DMS 273 treated with DMSO at 0.1 percent for 48 hours (cell line): ENCODE data around the gene PDGFRB.

Source experiments
- DNase-seq: peaks from one replicate; lab custom pipeline; 2025; lab: John Stamatoyannopoulos, UW

Gene PDGFRB

GRCh38 chr5:150163035-150163434 is 7.4 kb upstream of the PDGFRB start:
- DNase-seq: no peak

- DNase-seq: no peak
Observed at GRCh38 chr5:150162142-150162513, 6.5 kb upstream of the PDGFRB start.

- no peak for DNase-seq
Observed at GRCh38 chr5:150161242-150162141, 5.8 kb upstream of the PDGFRB start.

GRCh38 chr5:150160448-150161081 is 4.9 kb upstream of the PDGFRB start:
- no peak for DNase-seq

- no peak for DNase-seq
Observed at GRCh38 chr5:150159741-150160179, 4.1 kb upstream of the PDGFRB start.

- no peak for DNase-seq
Observed at GRCh38 chr5:150159031-150159430, 3.4 kb upstream of the PDGFRB start.

- DNase-seq: no peak
Observed at GRCh38 chr5:150158170-150158949, 2.7 kb upstream of the PDGFRB start.

GRCh38 chr5:150157168-150157567 is 1.5 kb upstream of the PDGFRB start:
- no peak for DNase-seq

- no peak for DNase-seq
Observed at GRCh38 chr5:150156540-150156939, 895 bp upstream of the PDGFRB start.

- no peak for DNase-seq
Observed at GRCh38 chr5:150156027-150156368, 353 bp upstream of the PDGFRB start.

GRCh38 chr5:150154618-150155128 is 972 bp downstream of the PDGFRB start:
- DNase-seq: no peak

GRCh38 chr5:150153957-150154617 is 1.6 kb downstream of the PDGFRB start:
- DNase-seq: no peak

GRCh38 chr5:150153483-150153882 is 2.2 kb downstream of the PDGFRB start:
- no peak for DNase-seq

GRCh38 chr5:150152636-150153462 is 2.8 kb downstream of the PDGFRB start:
- DNase-seq: no peak

- DNase-seq: no peak
Observed at GRCh38 chr5:150149618-150150017, 6.0 kb downstream of the PDGFRB start.

GRCh38 chr5:150148117-150148927 is 7.3 kb downstream of the PDGFRB start:
- DNase-seq: no peak

- no peak for DNase-seq
Observed at GRCh38 chr5:150147670-150148069, 8.0 kb downstream of the PDGFRB start.

GRCh38 chr5:150146862-150147601 is 8.6 kb downstream of the PDGFRB start:
- DNase-seq: no peak

- DNase-seq: no peak
Observed at GRCh38 chr5:150146235-150146634, 9.4 kb downstream of the PDGFRB start.
